Endometrial microvascular endothelial cells (primary cell): ENCODE measurements around the gene HELZ. TPM values are rescaled to one million over a fixed set of nuclear protein-coding genes. Genes with fewer than 3 reads are reported as not detected.
"Not testable (repeated sequence)": the region's sequence is repeated elsewhere in the genome, so short reads cannot be mapped to it uniquely, and the experiment has no call there.

Experiments used
- in situ Hi-C: cut with HindIII; loops from 2 replicates; pipeline ENCODE4 v1.10.0; 2017; ENCODE audit warnings: low sequenced_read_pairs, low pct_unique_long_range_greater_than_20kb; ENCODE audit errors: inconsistent ontology term
- total RNA-seq: library from RNA; depleted of rRNA; stranded (reverse); fragments of >200 nt; gene quantifications from one replicate; pipeline ENCODE4 v1.2.3, GENCODE V29; 2015; ENCODE audit errors: inconsistent ontology term

HELZ gene
- total RNA-seq, 1 donor from 2014 or later: 18.2 TPM

GRCh38 chr17:67270416-67270815 lies 25.4 kb upstream of the HELZ start:
- in situ Hi-C loops: no loop called here

- in situ Hi-C loops: no loop called here
These were observed 21.5 kb upstream of the HELZ start for GRCh38 chr17:67266496-67266895.

GRCh38 chr17:67265436-67266019 lies 20.5 kb upstream of the HELZ start:
- in situ Hi-C loops: no loop called here

GRCh38 chr17:67262435-67263117 lies 17.6 kb upstream of the HELZ start:
- in situ Hi-C loops: no loop called here

- in situ Hi-C loops: no loop called here
These were observed 15.4 kb upstream of the HELZ start for GRCh38 chr17:67260170-67260987.

- in situ Hi-C loops: no loop called here
These were observed 13.9 kb upstream of the HELZ start for GRCh38 chr17:67258821-67259468.

GRCh38 chr17:67256075-67256732 lies 11.2 kb upstream of the HELZ start:
- in situ Hi-C loops: no loop called here

- in situ Hi-C loops: no loop called here
These were observed 8.4 kb upstream of the HELZ start for GRCh38 chr17:67253384-67253783.

- in situ Hi-C loops: not testable (repeated sequence)
These were observed 6.6 kb upstream of the HELZ start for GRCh38 chr17:67251586-67251985.

GRCh38 chr17:67248291-67248690 lies 3.3 kb upstream of the HELZ start:
- in situ Hi-C loops: no loop called here

GRCh38 chr17:67247416-67247900 lies 2.5 kb upstream of the HELZ start:
- in situ Hi-C loops: no loop called here

- in situ Hi-C loops: no loop called here
These were observed 1.8 kb upstream of the HELZ start for GRCh38 chr17:67246653-67247415.

- in situ Hi-C loops: no loop called here
These were observed 1.3 kb upstream of the HELZ start for GRCh38 chr17:67246403-67246652.

GRCh38 chr17:67245694-67246402 lies 852 bp upstream of the HELZ start:
- in situ Hi-C loops: no loop called here

- in situ Hi-C loops: no loop called here
These were observed 444 bp downstream of the HELZ start for GRCh38 chr17:67244431-67245072.

- in situ Hi-C loops: no loop called here
These were observed 1.7 kb downstream of the HELZ start for GRCh38 chr17:67243284-67243683.

- in situ Hi-C loops: no loop called here
These were observed 3.2 kb downstream of the HELZ start for GRCh38 chr17:67241719-67242341.
